IMR-90 (cell line): ENCODE measurements around the gene ACOX3. TPM values are rescaled to one million over a fixed set of nuclear protein-coding genes. Genes with fewer than 3 reads are reported as not detected.

ENCODE experiments used
- ATAC-seq: fragments of 200-7000 bp; cut with Tn5 transposase; 2 replicates; pipeline ENCODE4 v1.9.1; 2020; ENCODE audit warnings: low read depth, mild to moderate bottlenecking, moderate library complexity
- BruUV-seq: library from RNA; stranded (reverse); fragments of 400-500 nt; replicated peaks from 2 replicates; lab custom pipeline; 2021; lab: Mats Ljungman, UMichigan
- CTCF ChIA-PET: fragments of 300-600 bp; formaldehyde crosslinking; extraction: SDS; loops from one replicate; lab custom pipeline; 2021; ENCODE audit warnings: antibody characterized with exemption; lab: Yijun Ruan, JAX
- POLR2A ChIA-PET: fragments of 300-600 bp; sonication (Branson Sonifier 250); formaldehyde crosslinking; loops from one replicate; lab custom pipeline; 2022; ENCODE audit warnings: antibody characterized with exemption; ENCODE audit not compliant: unreplicated experiment; lab: Charles Lee
- DNase-seq: peaks from one replicate; pipeline ENCODE4 v3.0.0; 2013
- H2AFZ ChIP-seq: replicated peaks from 2 replicates; pipeline ENCODE3; 2013; ENCODE audit warnings: low read length, mild to moderate bottlenecking; ENCODE audit not compliant: poor library complexity
- H2AK5ac ChIP-seq: 2 replicates; pipeline ENCODE4 v1.6.1; 2013; ENCODE audit warnings: low read depth, low read length, inconsistent platforms
- H2AK9ac ChIP-seq: replicated peaks from 2 replicates; pipeline ENCODE3; 2013; ENCODE audit warnings: mild to moderate bottlenecking, low read depth, low read length, moderate library complexity; ENCODE audit not compliant: poor library complexity
- H2BK120ac ChIP-seq: 2 replicates; pipeline ENCODE4 v1.6.1; 2013; ENCODE audit warnings: low read depth, low read length, inconsistent platforms
- H2BK15ac ChIP-seq: 3 replicates; pipeline ENCODE4 v1.6.1; 2013; ENCODE audit warnings: low read depth, low read length, inconsistent platforms
- H2BK20ac ChIP-seq: 2 replicates; pipeline ENCODE4 v1.6.1; 2013; ENCODE audit warnings: low read depth, mild to moderate bottlenecking, inconsistent platforms, low read length, moderate library complexity
- H2BK5ac ChIP-seq: 2 replicates; pipeline ENCODE4 v1.6.1; 2013; ENCODE audit warnings: mild to moderate bottlenecking, low read depth, low read length, inconsistent platforms; ENCODE audit not compliant: poor library complexity, severe bottlenecking
- H3K14ac ChIP-seq: replicated peaks from 2 replicates; pipeline ENCODE4 v1.6.1; 2013; ENCODE audit warnings: low read depth, low read length, inconsistent platforms
- H3K18ac ChIP-seq: 2 replicates; pipeline ENCODE4 v1.6.1; 2013; ENCODE audit warnings: low read depth, low read length, control low read depth
- H3K23ac ChIP-seq: 2 replicates; pipeline ENCODE4 v1.6.1; 2013; ENCODE audit warnings: low read depth, low read length, inconsistent platforms
- H3K27ac ChIP-seq: 2 replicates; pipeline ENCODE4 v1.5.1; 2013; ENCODE audit warnings: mild to moderate bottlenecking, control low read depth, low read length; ENCODE audit not compliant: insufficient read depth
- H3K27me3 ChIP-seq: 2 replicates; pipeline ENCODE4 v1.6.1; 2013; ENCODE audit warnings: low read length; ENCODE audit not compliant: control insufficient read depth, insufficient read depth
- H3K36me3 ChIP-seq: 2 replicates; pipeline ENCODE4 v1.6.1; 2013; ENCODE audit warnings: low read length, mixed read lengths; ENCODE audit not compliant: control insufficient read depth, insufficient read depth
- H3K4ac ChIP-seq: 2 replicates; pipeline ENCODE4 v1.6.1; 2013; ENCODE audit warnings: low read depth, low read length, inconsistent platforms
- H3K4me1 ChIP-seq: 2 replicates; pipeline ENCODE4 v1.6.1; 2013; ENCODE audit warnings: low read length, mixed read lengths; ENCODE audit not compliant: control insufficient read depth, insufficient read depth
- H3K4me2 ChIP-seq: 2 replicates; pipeline ENCODE4 v1.6.1; 2013; ENCODE audit warnings: low read depth, mild to moderate bottlenecking, control low read depth, low read length, moderate library complexity
- H3K4me3 ChIP-seq: 2 replicates; pipeline ENCODE4 v1.5.1; 2013; ENCODE audit warnings: low read depth, mild to moderate bottlenecking, control low read depth, low read length, moderate library complexity; ENCODE audit not compliant: insufficient read depth
- H3K56ac ChIP-seq: 2 replicates; pipeline ENCODE4 v1.6.1; 2013; ENCODE audit warnings: low read length, inconsistent platforms; ENCODE audit not compliant: insufficient read depth; ENCODE audit errors: extremely low read depth
- H3K79me1 ChIP-seq, 2 experiments: 2 replicates each; pipeline ENCODE4 v1.6.1; 2013; ENCODE audit warnings: low read length in 2 of 2, inconsistent platforms in 1 of 2, low read depth in 1 of 2
- H3K9ac ChIP-seq: 2 replicates; pipeline ENCODE4 v1.6.1; 2013; ENCODE audit warnings: low read depth, low read length, control low read depth
- H3K9me1 ChIP-seq: 2 replicates; pipeline ENCODE4 v1.6.1; 2013; ENCODE audit warnings: low read length, inconsistent platforms; ENCODE audit not compliant: insufficient read depth
- H3K9me3 ChIP-seq: 2 replicates; pipeline ENCODE4 v1.6.1; 2013; ENCODE audit warnings: low read length; ENCODE audit not compliant: control insufficient read depth, insufficient read depth
- H4K20me1 ChIP-seq: 2 replicates; pipeline ENCODE4 v1.6.1; 2013; ENCODE audit warnings: low read length, inconsistent platforms; ENCODE audit not compliant: insufficient read depth
- H4K5ac ChIP-seq: 2 replicates; pipeline ENCODE4 v1.6.1; 2013; ENCODE audit warnings: mild to moderate bottlenecking, low read depth, low read length, control low read depth
- H4K8ac ChIP-seq, 2 experiments: 2 replicates each; pipeline ENCODE4 v1.6.1; 2013; ENCODE audit warnings: low read depth in 2 of 2, low read length in 2 of 2, control low read depth in 1 of 2, inconsistent platforms in 1 of 2
- H4K91ac ChIP-seq: 2 replicates; pipeline ENCODE4 v1.6.1; 2013; ENCODE audit warnings: low read depth, low read length, inconsistent platforms; ENCODE audit not compliant: insufficient read depth
- NFE2L2 ChIP-seq: fragments of 150-350 bp; IDR thresholded peaks from 2 replicates; pipeline ENCODE4 v1.6.1; 2016; ENCODE audit warnings: low read depth, mild to moderate bottlenecking, low read length
- WGBS, 2 experiments: methylation state at CpG; one replicate each; pipeline versions ENCODE4 v1.1.5 to v1.1.7; 2013; ENCODE audit warnings: missing lambda C conversion rate in 2 of 2; ENCODE audit not compliant: insufficient read length in 1 of 2; ENCODE audit errors: extremely low coverage in 2 of 2; 5-methylcytosine and 5-hydroxymethylcytosine counted together
- dilution Hi-C: fragments of 300-500 bp; cut with HindIII; formaldehyde crosslinking; loops from one replicate; pipeline ENCODE4 v1.14.3; 2018; ENCODE audit warnings: low sequenced_read_pairs; ENCODE audit not compliant: unreplicated experiment
- in situ Hi-C: fragments of 300-500 bp; cut with MboI; formaldehyde crosslinking; loops from 3 replicates; pipeline ENCODE4 v1.14.3; 2019; ENCODE audit warnings: low sequenced_read_pairs, inconsistent platforms, mixed read lengths
- intact Hi-C: fragments of 100-400 bp; cut with micrococcal nuclease; formaldehyde crosslinking; loops from 2 replicates; pipeline ENCODE4 v1.10.0; 2022
- polyA plus RNA-seq, 3 experiments: library from polyadenylated mRNA; depleted of rRNA; stranded (reverse); fragments of >200 nt; gene quantifications; 2 replicates each; pipeline ENCODE4 v1.2.3, GENCODE V29; 2012; ENCODE audit warnings: low replicate concordance in 1 of 3
- total RNA-seq: library from RNA; depleted of rRNA; stranded (reverse); fragments of >200 nt; gene quantifications from 2 replicates; pipeline ENCODE4 v1.2.3, GENCODE V29; 2012

Gene ACOX3
- total and polyA plus RNA-seq, 2 of the 4 experiments (the other 2 are of a cell fraction) = 15.2 to 25.8 TPM

GRCh38 chr4:8346838-8347605 lies 93.5 kb downstream of the ACOX3 start:
- no peak overlapping the region for H3K9ac ChIP-seq
- no peak overlapping the region for H3K23ac ChIP-seq
- H2BK20ac ChIP-seq = no peak overlapping the region
- H2AK9ac ChIP-seq = no peak overlapping the region
- CTCF ChIA-PET = no interaction called here
- no peak overlapping the region for H3K4me2 ChIP-seq
- H2AK5ac ChIP-seq = no peak overlapping the region
- WGBS, 2 experiments = 68% methylated on average over 4 of the region's 16 CpGs; no CpG with 5 or more reads in 1 of the 2 experiments
- no peak overlapping the region for H3K4me3 ChIP-seq
- no peaks in the 10 kb centered on the region for H4K20me1 ChIP-seq
- no peak overlapping the region for H2AFZ ChIP-seq
- H3K14ac ChIP-seq = no peak overlapping the region
- DNase-seq (no peak), ATAC-seq (no peak)
- no peak overlapping the region for H3K27ac ChIP-seq
- no peak overlapping the region for H3K56ac ChIP-seq
- intact Hi-C loops (no loop called here), dilution Hi-C loops (no loop called here), in situ Hi-C loops (no loop called here)
- no peaks in the 10 kb centered on the region for H3K36me3 ChIP-seq
- POLR2A ChIA-PET = no interaction called here
- H3K4ac ChIP-seq = no peak overlapping the region
- H2BK15ac ChIP-seq = no peak overlapping the region
- no peak overlapping the region for H4K5ac ChIP-seq
- no peaks in the 10 kb centered on the region for H3K9me3 ChIP-seq
- H4K8ac ChIP-seq = no peak overlapping the region
- TF ChIP-seq NFE2L2 = no peak
- no peaks in the 10 kb centered on the region for H3K79me1 ChIP-seq
- BruUV-seq = no TSS peak
- H3K9me1 ChIP-seq = no peaks in the 10 kb centered on the region
- H2BK5ac ChIP-seq = no peak overlapping the region
- H3K27me3 ChIP-seq = peaks cover 19% of the 10 kb centered on the region
- H4K91ac ChIP-seq = no peak overlapping the region
- no peak overlapping the region for H3K18ac ChIP-seq
- H2BK120ac ChIP-seq = no peak overlapping the region
- peaks cover 7% of the 10 kb centered on the region; the same call in 1 of the 2 replicates for H3K4me1 ChIP-seq
